KBM-7 (cell line): ENCODE measurements around the gene PDZD4.
"Not testable (repeated sequence)": the region's sequence is repeated elsewhere in the genome, so short reads cannot be mapped to it uniquely, and the experiment has no call there.

Source experiments
- DNase-seq: peaks from one replicate; pipeline ENCODE4 v3.0.0-alpha.2; 2015
- in situ Hi-C: fragments of 300-500 bp; cut with MboI; formaldehyde crosslinking; loops from 2 replicates; pipeline ENCODE4 v1.14.3; 2020; ENCODE audit warnings: low sequenced_read_pairs, low pct_unique_long_range_greater_than_20kb, mixed read lengths

PDZD4 gene

DNA sequence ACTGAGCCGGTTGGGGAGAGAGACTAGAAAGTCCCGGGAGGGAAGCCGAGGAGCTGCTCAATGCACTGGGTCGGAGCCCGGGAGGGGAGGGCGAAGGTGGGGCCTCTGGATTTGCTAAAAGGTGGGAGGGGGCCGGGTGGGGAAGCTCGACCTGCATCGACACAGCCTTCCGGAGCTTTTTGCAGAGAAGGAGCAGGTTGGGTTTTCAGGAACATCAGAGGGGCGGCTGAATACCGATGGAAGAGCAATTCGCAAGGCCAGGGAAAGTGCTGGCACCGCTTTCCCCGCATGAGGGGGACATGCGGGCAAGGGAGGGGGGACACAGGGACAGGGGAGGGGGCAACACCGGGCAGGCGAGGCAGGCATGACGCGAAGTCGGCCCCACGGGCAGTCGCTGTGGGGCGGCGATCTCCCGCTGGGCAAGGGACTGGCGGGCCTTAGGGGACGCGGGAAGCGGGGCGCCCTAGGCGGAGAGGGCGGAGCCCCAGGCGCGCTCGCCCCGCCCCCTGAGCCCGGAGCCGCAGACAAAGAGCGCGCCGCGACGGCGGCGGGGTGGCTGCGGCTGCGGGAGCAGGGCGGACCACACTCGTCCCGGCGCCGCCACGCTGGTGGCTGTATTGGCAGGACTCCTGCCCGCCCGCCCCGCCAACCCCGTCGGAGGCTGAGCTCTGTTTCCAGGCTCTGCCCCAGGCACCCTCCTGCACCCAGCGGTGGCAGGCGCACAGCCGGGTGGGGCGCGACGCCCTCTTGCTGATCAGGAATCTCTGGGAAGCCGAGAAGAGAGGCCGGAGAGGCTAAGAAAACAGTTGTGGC, 11.6 kb downstream of the PDZD4 start:
- peak; percentile 42 for DNase-seq
- in situ Hi-C loops, result no loop called here

DNA sequence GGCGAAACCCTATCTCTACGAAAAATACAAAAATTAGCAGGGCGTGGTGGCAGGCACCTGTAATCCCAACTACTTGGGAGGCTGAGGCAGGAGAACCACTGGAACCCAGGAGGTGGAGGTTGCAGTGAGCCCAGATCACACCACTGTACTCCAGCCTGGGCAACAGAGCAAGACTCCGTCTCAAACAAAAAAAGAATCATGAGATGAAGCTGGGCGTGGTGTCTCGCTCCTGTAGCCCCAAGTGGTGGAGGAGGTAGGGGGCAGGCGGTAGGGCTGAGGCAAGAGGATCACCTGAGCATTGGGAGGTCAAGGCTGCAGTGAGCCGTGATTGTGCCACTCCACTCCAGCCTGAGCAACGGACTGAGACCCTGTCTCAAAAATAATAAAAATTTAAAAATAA, 12.3 kb downstream of the PDZD4 start:
- DNase-seq, in situ Hi-C loops: not testable (repeated sequence)

DNA sequence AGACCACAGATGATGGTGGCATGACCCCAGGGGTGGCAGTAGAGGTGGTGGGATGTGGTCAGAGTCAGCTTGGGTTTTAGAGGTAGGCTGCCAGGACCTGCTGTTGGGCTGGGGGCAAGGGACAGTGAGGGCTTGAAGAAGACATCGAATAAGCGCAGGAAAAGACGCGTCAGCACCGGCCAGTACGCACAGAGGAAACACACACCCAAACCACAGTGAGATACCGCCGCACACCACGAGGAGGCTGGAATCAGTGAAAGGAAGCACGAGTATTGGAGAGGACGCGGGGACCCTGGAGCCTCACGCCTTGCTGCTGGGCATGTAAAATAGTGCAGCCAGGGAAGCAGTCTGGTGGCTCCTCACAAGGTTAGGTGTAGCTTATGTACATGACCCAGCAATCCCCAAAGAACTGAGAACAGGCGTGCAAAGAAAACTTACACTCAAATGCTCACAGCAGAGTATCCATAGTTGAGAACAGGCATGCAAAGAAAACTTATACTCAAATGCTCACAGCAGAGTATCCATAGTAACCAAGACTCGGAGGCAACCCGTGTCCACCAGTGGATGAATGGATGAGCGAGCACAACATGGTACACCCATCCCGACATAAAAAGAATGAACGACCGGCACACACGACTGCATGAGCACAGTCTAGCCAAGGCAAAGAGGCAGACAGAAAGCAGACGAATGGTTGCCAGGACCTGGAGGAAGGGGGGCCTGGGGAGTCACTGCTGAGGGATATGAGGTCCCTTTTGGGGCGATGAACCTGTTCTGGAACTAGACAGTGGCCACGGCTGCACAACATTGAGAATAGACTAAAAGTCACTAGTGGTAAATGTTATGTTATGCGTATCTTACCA, 13.3 kb downstream of the PDZD4 start:
- in situ Hi-C loops, result no loop called here
- DNase-seq, result peak; percentile 60

DNA sequence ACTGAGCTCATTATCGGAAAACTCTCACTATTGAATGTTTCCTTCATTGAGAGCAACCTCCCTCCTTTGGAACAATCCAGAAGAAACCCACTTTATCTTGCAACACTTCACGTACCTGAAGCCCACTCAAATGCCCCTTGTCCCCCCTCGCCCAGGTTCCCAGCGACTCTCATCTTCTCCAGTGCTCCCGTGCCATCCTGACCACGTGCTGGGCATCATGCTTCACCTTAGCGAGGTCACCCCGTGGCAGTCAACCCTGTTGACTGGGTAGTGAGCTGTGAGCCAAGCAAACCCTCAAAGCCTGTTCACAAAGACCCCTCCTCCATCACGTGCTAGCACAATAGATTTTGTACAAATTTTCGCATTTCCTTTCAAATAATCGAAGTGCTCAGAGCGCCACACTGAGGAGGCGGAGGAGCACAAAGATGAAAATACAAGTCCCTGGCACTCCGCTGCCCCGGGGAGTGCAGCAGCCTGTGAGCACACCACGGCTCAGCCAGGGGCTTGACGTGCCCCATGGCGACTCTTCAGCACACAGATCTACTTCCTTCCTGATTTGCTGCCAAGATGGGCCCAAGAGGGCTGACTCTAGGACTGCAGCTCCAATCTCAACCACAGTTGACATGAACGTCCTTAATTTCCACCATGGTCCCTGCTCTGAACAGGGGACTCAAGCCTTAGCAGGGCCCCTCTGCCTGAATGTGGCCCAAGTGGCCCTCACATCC, 15.6 kb downstream of the PDZD4 start:
- in situ Hi-C loops, result no loop called here
- peak; percentile 53 for DNase-seq

DNA sequence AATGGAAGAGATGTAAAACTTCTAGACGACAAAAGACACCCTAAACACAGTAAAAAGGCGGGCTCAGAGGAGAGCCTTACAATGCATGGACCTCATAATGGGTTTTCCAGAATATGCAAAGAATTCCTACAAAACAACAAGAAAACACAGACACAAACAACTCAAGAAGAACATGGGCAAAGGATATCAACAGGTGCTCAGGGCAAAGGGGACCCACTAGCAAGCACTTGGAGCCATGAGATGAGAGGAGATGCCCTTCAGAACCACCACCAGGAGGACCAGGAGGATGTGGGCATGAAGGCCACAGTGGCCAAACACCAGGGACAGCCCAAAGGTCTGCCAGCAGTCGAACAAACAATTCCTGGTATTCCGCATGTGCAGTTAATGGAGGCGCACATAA, 17.2 kb downstream of the PDZD4 start:
- no peak for DNase-seq
- in situ Hi-C loops, result no loop called here

DNA sequence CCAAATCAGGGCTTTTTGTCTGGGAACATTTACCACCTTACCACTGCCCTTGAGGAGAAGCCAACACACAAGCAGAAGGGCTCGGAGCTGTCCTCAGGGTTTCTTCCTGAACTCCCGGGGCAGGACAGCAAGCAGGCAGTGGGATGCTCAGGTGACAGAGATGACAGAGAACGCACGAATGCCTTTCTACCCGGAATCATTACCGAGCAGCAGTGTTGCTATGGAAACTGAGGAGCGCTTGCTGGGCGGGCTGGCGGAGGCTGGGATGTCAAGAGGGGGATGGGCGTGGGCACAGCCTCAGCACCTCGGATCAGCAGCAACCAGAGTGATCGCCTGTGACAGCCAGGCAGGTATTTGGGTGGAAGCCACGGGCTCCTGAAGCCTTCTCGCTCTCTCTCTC, 18.1 kb downstream of the PDZD4 start:
- DNase-seq, result no peak
- in situ Hi-C loops, result no loop called here

DNA sequence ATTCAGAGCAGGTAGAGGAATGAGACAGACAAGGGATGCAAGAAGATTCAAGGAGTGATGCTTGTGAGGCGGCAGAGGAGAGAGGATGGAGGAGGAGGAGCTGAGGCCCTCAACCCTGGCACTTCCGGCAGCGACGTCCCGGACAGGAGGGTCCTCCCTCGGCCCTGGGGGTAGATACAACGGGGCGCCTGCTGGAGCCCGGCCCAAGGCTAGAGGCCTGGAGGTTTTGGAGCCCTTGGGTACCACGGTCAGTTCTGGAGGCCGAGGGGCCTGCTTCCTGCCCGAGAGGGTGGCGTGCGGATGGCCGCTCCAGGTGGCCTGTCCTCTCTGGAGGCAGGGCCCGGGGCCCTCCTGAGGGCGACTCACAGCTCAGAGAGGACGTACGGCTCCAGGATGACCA, 22.4 kb downstream of the PDZD4 start:
- in situ Hi-C loops, result no loop called here
- no peak for DNase-seq

DNA sequence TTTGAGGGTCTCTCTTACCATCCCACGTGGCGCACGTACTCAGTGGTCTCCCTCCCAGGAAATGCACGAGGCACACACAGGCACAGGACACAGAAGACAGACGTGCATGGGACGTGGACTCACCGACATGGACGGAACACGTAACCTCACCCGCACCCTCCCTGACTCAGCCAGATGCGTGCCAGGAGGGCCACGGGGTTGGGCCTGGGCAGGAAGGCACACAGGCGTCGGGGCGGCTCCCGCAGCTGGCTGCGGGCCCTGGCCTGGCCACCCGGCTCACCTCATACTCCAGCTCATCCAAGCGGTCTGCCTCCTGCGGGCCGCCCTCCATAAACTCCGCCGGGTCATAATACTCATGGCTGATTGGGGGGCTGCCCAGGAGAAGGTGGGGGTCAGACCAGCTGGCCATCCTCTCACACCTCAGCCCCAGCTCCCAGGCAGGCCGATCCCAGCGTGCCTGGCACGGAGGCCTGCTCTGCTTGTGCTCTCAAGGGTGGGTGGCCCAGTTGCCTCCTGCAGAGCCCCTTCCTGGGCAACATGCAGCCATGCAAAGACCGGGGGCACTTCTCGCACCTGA, 23.3 kb downstream of the PDZD4 start:
- DNase-seq, result no peak

DNA sequence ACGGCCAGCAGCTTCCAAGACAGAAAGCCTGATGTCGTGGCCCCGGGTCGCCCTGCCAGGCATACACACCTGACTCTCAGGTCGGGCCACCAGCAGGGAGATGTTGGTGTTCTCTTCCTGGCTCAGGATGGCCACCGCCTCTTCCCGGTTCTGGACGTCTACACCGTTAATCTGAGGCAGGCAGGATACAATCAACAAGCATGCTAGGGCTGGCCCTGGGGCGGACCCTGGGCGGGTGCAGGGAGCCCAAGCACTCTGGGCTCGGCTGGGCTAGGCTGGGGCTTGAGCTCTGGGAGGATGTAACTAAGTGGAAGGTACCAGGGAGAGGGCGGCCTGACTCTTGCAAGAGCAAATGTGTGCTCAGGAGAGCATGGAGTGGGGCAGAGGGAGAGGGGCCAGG, 24.9 kb downstream of the PDZD4 start:
- in situ Hi-C loops, result no loop called here
- DNase-seq, result no peak

More for the DNA sequence above, 23.3 kb downstream of the PDZD4 start:
- in situ Hi-C loops, result no loop called here

DNA sequence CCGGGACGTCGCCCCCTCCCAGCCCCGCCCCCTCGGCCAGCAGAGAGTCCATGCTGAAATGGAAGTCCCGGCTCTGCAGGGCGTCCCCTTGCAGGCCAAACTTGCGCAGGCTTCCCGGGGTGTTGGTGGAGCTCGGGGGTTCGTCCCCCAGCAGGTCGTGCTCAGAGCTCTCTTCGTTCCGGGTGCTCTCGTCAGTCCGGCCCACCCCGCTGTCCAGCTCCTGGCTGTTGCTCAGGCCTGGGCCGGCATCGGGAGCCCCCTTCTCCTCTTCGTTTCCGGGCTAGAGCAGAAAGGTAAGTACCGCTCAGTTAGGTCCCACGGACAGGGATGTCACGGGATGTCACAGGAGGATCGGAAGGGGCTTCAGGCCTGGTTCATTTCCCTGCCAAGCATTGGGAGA, 25.7 kb downstream of the PDZD4 start:
- no peak for DNase-seq
- in situ Hi-C loops, result no loop called here

DNA sequence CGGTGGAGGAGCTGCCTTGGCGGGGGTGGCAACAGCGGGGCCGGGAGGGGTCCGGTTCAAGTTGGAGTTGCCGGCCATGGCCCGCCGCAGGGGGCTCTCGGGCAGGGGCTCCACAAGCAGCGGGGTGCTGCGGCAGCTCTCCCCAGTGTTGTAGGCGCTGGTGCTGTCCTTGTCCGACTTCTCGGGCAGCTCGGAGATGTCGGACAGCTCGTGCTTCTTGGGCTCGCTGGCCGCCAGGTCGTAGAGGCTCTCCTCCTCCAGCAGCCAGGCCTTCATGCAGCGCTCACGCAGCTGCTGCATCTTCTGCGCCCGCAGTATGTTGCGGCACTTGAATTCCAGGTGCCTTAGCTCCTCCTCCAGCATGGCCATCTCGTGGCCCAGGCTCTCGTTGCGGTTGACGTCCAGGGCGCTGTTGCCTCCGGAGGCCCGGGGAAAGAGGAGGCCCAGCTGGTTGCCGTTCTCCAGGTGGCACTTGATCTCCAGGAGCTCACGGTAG, 26.2 kb downstream of the PDZD4 start:
- in situ Hi-C loops, result no loop called here

DNA sequence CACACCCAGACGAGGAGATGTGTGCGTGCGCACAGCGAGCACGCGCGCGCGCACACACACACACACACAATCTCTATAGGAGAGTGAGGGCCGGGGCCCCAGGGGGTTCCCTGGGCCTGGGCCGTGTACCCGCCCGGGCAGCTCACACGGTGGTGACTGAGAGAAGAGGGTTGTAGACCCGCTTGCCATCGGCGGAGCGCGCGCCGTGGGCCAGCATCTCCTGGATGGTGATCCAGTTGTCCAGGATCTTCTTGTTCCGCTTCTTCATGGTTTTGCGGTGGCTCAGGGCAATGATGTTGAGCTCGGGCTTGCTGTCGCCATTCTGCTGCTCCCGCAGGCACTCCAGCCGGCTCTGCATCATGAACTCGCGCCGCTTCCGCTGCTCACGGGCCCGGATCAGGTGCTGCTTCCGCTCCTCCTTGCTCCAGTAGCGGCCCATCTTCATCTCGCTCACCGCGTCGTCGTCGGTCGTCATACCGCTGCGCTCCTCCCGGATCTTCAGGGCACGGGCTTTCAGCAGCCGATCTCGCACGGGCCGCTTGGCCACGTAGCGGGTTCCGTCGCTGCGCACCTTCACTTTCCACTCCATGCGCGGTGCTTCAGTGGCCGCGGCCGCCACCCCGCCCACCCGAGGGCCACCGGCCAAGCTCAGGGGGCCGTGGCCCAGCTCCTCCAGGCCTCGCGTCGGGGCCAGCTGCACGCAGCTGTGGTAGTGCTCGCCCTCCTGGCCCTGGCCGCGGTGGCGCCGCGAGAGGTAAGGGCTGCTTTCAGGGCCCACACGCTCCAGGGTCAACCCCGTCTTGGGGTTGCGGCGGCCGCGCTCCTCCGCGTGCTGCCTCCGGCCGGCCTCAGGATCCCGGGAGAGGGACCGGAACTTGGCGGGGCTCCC, 26.9 kb downstream of the PDZD4 start:
- no peak for DNase-seq
- in situ Hi-C loops, result no loop called here

More for the DNA sequence above, 26.2 kb downstream of the PDZD4 start:
- DNase-seq, result no peak

DNA sequence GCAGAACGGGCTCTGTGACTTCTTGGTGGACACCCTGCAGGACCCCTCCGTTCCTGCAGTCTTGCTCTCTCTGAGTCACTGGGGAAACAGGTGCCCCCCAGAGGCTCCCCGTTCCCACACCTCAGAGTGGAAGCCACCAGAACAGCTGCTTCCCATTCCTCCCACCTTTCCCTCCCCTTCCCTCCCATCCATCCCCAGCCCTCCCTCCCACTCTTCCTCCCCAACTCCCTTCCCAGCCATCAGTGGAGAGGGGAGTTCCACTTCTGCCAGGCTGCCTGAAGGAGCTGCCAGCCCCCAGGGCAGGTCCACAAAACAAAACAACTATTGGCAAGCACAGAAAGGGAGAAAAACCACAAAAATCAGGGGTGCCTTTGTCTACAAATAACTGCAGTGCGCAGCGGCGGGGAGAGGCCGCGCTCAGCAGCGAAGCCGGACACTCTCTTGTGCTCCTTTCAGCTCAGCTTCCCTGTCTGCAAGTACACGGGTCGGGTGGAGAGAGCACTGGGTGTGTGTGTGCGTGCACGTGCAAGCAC, 27.8 kb downstream of the PDZD4 start:
- no peak for DNase-seq
- in situ Hi-C loops, result no loop called here

DNA sequence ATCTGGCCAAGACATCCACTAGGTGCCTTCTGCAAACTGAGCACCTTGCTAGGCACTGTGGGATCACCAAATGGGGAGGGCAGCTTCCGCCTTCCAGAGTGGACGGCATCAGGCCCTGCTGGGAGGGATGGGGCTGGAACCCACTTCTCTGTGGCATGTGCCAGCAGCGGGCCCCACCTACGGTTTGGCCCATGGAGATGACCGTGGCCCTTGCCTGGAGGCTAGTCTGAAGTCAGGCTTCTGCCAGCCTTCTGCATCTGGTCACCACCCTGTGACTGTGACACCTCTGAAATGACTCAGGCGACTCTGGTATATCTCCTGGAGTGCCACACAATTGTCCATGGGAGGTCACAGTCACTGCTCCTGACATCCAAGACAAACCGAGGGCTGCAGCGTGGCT, 28.7 kb downstream of the PDZD4 start:
- in situ Hi-C loops, result no loop called here
- DNase-seq, result no peak

DNA sequence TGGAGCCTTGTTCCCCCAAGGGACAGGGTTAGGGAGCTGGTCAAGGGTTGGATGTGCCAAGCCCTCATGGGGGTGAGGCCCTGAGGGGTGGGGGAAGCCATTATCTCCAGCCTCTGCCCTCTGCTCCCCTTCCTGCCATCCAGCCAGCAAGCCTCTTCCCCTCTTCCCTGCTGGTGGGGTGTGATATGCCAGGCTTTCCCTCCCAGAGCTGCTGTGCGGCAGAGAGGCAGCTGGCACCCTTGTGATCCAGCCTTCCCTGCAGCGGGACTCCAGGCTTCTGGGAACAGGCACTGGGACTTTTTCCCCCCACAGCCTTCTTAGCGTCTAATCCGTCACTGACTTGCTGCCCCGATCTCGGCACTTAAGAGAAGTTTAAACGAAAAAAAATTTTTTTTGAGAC, 29.6 kb downstream of the PDZD4 start:
- in situ Hi-C loops, result no loop called here
- DNase-seq, result no peak

DNA sequence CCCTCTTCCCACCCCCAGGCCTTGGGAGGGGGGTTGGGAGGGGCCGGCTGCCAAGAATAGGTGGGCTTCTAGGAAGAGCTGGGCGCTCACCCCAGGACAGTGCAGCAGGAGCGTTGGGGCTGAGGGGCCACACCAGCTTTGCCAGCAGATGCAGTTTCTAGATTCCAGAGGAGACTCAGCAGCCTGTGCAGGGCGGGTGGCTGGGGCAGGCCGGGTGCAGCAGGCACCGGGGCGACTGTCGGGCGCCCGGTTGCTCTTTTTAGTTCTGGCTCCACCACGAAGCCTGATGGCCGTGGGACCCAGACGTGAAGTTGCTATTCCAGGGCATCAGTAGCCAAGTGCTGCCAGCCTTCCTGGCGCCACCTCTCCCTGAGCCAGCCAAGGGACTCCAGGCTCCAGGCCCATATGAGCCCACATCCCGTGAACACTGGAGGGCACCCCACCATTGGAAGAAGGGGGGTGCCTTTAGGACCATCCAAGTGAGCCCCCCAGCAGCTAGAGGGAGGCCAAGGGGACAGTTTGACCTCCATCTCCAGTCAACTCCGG, 30.1 kb downstream of the PDZD4 start:
- in situ Hi-C loops, result no loop called here

DNA sequence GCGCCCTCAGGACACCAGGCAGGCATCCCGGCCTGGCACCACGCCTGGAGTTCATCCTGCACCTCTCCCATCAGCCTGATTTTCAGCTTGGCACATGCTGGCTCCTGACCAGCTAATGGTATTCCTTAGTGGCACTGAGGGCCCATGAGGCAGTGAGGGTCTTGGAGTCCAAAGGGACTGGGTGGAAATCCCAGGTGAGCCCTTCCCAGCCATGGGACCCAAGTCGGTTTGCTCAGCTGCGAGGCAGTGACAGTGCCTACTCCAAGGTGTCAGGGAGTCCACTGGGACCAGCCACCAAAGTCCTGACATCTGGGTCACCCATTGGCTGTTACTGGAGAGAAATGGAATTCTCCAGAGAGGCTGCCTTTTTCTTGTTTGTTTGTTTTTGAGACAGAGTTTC, 31.0 kb downstream of the PDZD4 start:
- in situ Hi-C loops, result no loop called here
- no peak for DNase-seq

More for the DNA sequence above, 30.1 kb downstream of the PDZD4 start:
- DNase-seq, result no peak
